Loucy (cell line): ENCODE results near the gene ARSG.
"Not testable (repeated sequence)": the region's sequence is repeated elsewhere in the genome, so short reads cannot be mapped to it uniquely, and the experiment has no call there.

Experiments used
- H2AFZ ChIP-seq: fragments of 200-600 bp; sonication (generic); 2 replicates; pipeline ENCODE4 v1.6.0; 2016; ENCODE audit warnings: antibody characterized with exemption, mild to moderate bottlenecking, low read length, moderate library complexity
- H3F3A ChIP-seq: fragments of 200-600 bp; 2 replicates; pipeline ENCODE4 v1.6.0; 2016; ENCODE audit warnings: antibody characterized with exemption, low read depth, mild to moderate bottlenecking
- H3K27me3 ChIP-seq: fragments of 200-600 bp; sonication (generic); 2 replicates; pipeline ENCODE4 v1.6.1; 2014; ENCODE audit warnings: low read length, mild to moderate bottlenecking; ENCODE audit not compliant: insufficient read depth, poor library complexity, severe bottlenecking
- H3K36me3 ChIP-seq: fragments of 200-600 bp; sonication (generic); 2 replicates; pipeline ENCODE4 v1.6.1; 2016; ENCODE audit warnings: low read length; ENCODE audit not compliant: insufficient read depth
- H3K4me1 ChIP-seq: fragments of 200-600 bp; sonication (generic); 2 replicates; pipeline ENCODE4 v1.5.1; 2014; ENCODE audit warnings: low read length, mild to moderate bottlenecking; ENCODE audit not compliant: insufficient read depth, poor library complexity, severe bottlenecking
- H3K4me2 ChIP-seq: fragments of 200-600 bp; sonication (generic); 2 replicates; pipeline ENCODE4 v1.6.0; 2014; ENCODE audit warnings: antibody characterized with exemption, low read length, low read depth, mild to moderate bottlenecking; ENCODE audit not compliant: poor library complexity, severe bottlenecking
- H3K4me3 ChIP-seq: fragments of 200-600 bp; sonication (generic); 2 replicates; pipeline ENCODE4 v1.5.1; 2014; ENCODE audit warnings: low read length, mild to moderate bottlenecking, mixed read lengths; ENCODE audit not compliant: poor library complexity, severe bottlenecking
- H3K79me2 ChIP-seq: fragments of 200-600 bp; sonication (generic); 2 replicates; pipeline ENCODE4 v1.6.1; 2014; ENCODE audit warnings: low read length; ENCODE audit not compliant: insufficient read depth
- H3K9ac ChIP-seq: fragments of 200-600 bp; sonication (generic); 2 replicates; pipeline ENCODE4 v1.6.0; 2014; ENCODE audit warnings: mild to moderate bottlenecking, low read depth, low read length, moderate library complexity; ENCODE audit not compliant: poor library complexity, severe bottlenecking
- H3K9me2 ChIP-seq: fragments of 200-600 bp; sonication (generic); replicated peaks from 2 replicates; pipeline ENCODE4 v1.6.1; 2016; ENCODE audit warnings: low read depth, low read length, mixed read lengths
- H3K9me3 ChIP-seq: fragments of 200-600 bp; sonication (generic); 2 replicates; pipeline ENCODE4 v1.6.1; 2014; ENCODE audit warnings: mild to moderate bottlenecking, antibody characterized with exemption, low read length, low read depth; ENCODE audit not compliant: insufficient read depth
- H4K20me1 ChIP-seq: fragments of 200-600 bp; sonication (generic); 2 replicates; pipeline ENCODE4 v1.6.0; 2014; ENCODE audit warnings: antibody characterized with exemption, low read length, mild to moderate bottlenecking; ENCODE audit not compliant: insufficient read depth, poor library complexity, severe bottlenecking
- CTCF ChIP-seq: fragments of 200-600 bp; sonication (generic); conservative IDR thresholded peaks from 2 replicates; pipeline ENCODE4 v1.5.1; 2014; ENCODE audit warnings: mild to moderate bottlenecking, antibody characterized with exemption, low read length
- EZH2phosphoT487 ChIP-seq: fragments of 200-600 bp; IDR thresholded peaks from 2 replicates; pipeline ENCODE4 v1.6.1; 2018; ENCODE audit warnings: antibody characterized with exemption, mild to moderate bottlenecking, moderate library complexity, borderline replicate concordance

The ARSG gene

GRCh38 chr17:68375566-68375965 is 84.3 kb downstream of the ARSG start:
- Histone ChIP-seq H3K4me3 (no peak overlapping the region), H4K20me1 (no peaks in the 10 kb centered on the region), H3K36me3 (no peaks in the 10 kb centered on the region), H2AFZ (no peak overlapping the region), H3K4me2 (no peak overlapping the region), H3K4me1 (no peaks in the 10 kb centered on the region), H3K9me3 (no peaks in the 10 kb centered on the region), H3K9me2 (no peaks in the 10 kb centered on the region), H3K79me2 (no peaks in the 10 kb centered on the region), H3K27me3 (no peaks in the 10 kb centered on the region), H3K9ac (no peak overlapping the region), H3F3A (no peaks in the 10 kb centered on the region)
- TF ChIP-seq EZH2phosphoT487, result no peak
- TF ChIP-seq CTCF, result no peak

DNA sequence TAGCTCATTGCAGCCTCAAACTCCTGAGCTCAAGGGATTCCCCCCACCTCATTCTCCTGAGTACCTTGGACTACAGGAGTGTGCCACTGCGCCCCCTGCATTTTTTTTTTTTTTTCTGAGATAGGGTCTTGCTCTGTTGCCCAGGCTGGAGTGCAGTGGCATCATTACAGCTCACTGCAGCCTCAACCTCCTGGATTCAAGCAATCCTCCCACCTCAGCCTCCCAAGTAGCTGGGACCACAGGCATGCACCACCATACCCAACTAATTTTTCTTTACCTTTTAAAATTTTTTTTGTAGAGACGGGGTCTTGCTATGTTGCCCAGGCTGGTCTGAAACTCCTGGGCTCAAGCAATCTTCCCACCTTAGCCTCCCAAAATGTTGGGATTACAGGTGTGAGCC is 84.9 kb downstream of the ARSG start:
- H3K9me2 ChIP-seq, result not testable (repeated sequence)

GRCh38 chr17:68377771-68378267 is 86.5 kb downstream of the ARSG start:
- Histone ChIP-seq H3F3A (no peaks in the 10 kb centered on the region), H2AFZ (no peak overlapping the region), H3K9me3 (no peaks in the 10 kb centered on the region), H3K9ac (no peak overlapping the region), H3K4me2 (no peak overlapping the region), H3K27me3 (no peaks in the 10 kb centered on the region), H3K4me1 (peaks cover 3% of the 10 kb centered on the region), H3K9me2 (no peaks in the 10 kb centered on the region), H3K4me3 (no peak overlapping the region), H4K20me1 (no peaks in the 10 kb centered on the region), H3K36me3 (no peaks in the 10 kb centered on the region), H3K79me2 (no peaks in the 10 kb centered on the region)
- TF ChIP-seq EZH2phosphoT487 (no peak), CTCF (no peak)

More for the DNA sequence above, 84.9 kb downstream of the ARSG start:
- not testable (repeated sequence) for H3K36me3 ChIP-seq, H3K4me3 ChIP-seq, H3K79me2 ChIP-seq, H3K9ac ChIP-seq, H4K20me1 ChIP-seq, H3K9me3 ChIP-seq, H2AFZ ChIP-seq, H3K4me1 ChIP-seq, H3F3A ChIP-seq, H3K4me2 ChIP-seq, H3K27me3 ChIP-seq
